Ishikawa (cell line): ENCODE measurements around the gene SPP2.
A peak's percentile ranks its signal among the peaks of the same experiment; 100 is the strongest.

Experiments
- CEBPB ChIP-seq: IDR thresholded peaks from 2 replicates; pipeline ENCODE4 v1.6.1; 2012
- CREB1 ChIP-seq: IDR thresholded peaks from 2 replicates; pipeline ENCODE4 v1.6.1; 2012; ENCODE audit warnings: low read depth
- EGR1 ChIP-seq: IDR thresholded peaks from 2 replicates; pipeline ENCODE4 v1.6.1; 2012
- EP300 ChIP-seq: IDR thresholded peaks from 2 replicates; pipeline ENCODE4 v1.6.1; 2012; ENCODE audit warnings: borderline replicate concordance
- FOXM1 ChIP-seq: IDR thresholded peaks from 2 replicates; pipeline ENCODE4 v1.6.1; 2012; ENCODE audit warnings: low read depth, borderline replicate concordance
- NFIC ChIP-seq: IDR thresholded peaks from 2 replicates; pipeline ENCODE4 v1.6.1; 2012
- RAD21 ChIP-seq: IDR thresholded peaks from 2 replicates; pipeline ENCODE4 v1.6.1; 2012; ENCODE audit warnings: low read depth
- TAF1 ChIP-seq: IDR thresholded peaks from 2 replicates; pipeline ENCODE4 v1.6.1; 2012; ENCODE audit warnings: low read depth, mild to moderate bottlenecking
- TCF12 ChIP-seq: IDR thresholded peaks from 2 replicates; pipeline ENCODE4 v1.6.1; 2012; ENCODE audit warnings: low read depth
- TEAD4 ChIP-seq: IDR thresholded peaks from 2 replicates; pipeline ENCODE4 v1.6.1; 2012
- USF1 ChIP-seq: IDR thresholded peaks from 2 replicates; pipeline ENCODE4 v1.6.1; 2012
- YY1 ChIP-seq: IDR thresholded peaks from 2 replicates; pipeline ENCODE4 v1.6.1; 2012; ENCODE audit warnings: low read depth
- ZBTB7A ChIP-seq: IDR thresholded peaks from 2 replicates; pipeline ENCODE4 v1.6.1; 2012; ENCODE audit warnings: low read depth
- TF ChIP-seq, protein P1 (sequence below): IDR thresholded peaks from 2 replicates; pipeline ENCODE4 v1.6.1; 2012
- TF ChIP-seq, protein P2 (sequence below): IDR thresholded peaks from 2 replicates; pipeline ENCODE4 v1.6.1; 2012; ENCODE audit warnings: low read depth, mild to moderate bottlenecking

SPP2 gene

GRCh38 chr2:234096164-234096563, 45.7 kb downstream of the SPP2 start:
- TF ChIP-seq ZBTB7A (no peak), EP300 (no peak), USF1 (no peak), NFIC (no peak), EGR1 (no peak), TAF1 (no peak), TCF12 (no peak), TEAD4 (no peak), CEBPB (no peak)
- TF ChIP-seq, protein P1, sequence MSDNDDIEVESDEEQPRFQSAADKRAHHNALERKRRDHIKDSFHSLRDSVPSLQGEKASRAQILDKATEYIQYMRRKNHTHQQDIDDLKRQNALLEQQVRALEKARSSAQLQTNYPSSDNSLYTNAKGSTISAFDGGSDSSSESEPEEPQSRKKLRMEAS, result no peak
- TF ChIP-seq, protein P2, sequence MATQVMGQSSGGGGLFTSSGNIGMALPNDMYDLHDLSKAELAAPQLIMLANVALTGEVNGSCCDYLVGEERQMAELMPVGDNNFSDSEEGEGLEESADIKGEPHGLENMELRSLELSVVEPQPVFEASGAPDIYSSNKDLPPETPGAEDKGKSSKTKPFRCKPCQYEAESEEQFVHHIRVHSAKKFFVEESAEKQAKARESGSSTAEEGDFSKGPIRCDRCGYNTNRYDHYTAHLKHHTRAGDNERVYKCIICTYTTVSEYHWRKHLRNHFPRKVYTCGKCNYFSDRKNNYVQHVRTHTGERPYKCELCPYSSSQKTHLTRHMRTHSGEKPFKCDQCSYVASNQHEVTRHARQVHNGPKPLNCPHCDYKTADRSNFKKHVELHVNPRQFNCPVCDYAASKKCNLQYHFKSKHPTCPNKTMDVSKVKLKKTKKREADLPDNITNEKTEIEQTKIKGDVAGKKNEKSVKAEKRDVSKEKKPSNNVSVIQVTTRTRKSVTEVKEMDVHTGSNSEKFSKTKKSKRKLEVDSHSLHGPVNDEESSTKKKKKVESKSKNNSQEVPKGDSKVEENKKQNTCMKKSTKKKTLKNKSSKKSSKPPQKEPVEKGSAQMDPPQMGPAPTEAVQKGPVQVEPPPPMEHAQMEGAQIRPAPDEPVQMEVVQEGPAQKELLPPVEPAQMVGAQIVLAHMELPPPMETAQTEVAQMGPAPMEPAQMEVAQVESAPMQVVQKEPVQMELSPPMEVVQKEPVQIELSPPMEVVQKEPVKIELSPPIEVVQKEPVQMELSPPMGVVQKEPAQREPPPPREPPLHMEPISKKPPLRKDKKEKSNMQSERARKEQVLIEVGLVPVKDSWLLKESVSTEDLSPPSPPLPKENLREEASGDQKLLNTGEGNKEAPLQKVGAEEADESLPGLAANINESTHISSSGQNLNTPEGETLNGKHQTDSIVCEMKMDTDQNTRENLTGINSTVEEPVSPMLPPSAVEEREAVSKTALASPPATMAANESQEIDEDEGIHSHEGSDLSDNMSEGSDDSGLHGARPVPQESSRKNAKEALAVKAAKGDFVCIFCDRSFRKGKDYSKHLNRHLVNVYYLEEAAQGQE, result no peak

GRCh38 chr2:234098681-234099080, 48.2 kb downstream of the SPP2 start:
- TF ChIP-seq ZBTB7A (no peak), NFIC (peak; percentile 41; the same call in 1 of the 2 replicates), TAF1 (no peak), FOXM1 (no peak), TCF12 (peak; percentile 55; the same call in 1 of the 2 replicates), EP300 (peak; percentile 80), TEAD4 (peak; percentile 25; the same call in 1 of the 2 replicates), RAD21 (no peak), CREB1 (no peak), CEBPB (no peak), USF1 (no peak), EGR1 (no peak), YY1 (no peak)
- TF ChIP-seq, protein P1, result no peak
- TF ChIP-seq, protein P2, result no peak

GRCh38 chr2:234099266-234099665, 48.8 kb downstream of the SPP2 start:
- TF ChIP-seq RAD21 (no peak), CEBPB (no peak), NFIC (no peak), USF1 (no peak)
- TF ChIP-seq, protein P2, result no peak

DNA sequence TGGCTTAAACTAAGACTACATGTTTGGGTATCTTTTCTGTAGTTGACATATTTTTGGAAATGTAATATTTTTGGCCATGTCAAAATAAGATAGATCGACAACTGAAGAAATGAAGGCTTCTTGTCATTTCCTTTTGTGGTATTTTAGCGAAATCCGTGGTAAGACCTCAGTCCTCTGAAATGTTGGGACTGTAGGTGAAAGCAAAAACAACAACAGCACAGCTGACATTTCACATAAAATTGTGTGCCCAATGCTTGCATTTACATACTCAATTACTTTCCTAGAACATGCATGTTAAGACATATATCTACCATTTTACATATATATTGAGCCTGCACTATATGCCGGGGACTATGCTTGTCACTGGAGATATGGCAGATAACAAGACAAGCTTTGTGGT, 50.2 kb downstream of the SPP2 start:
- TF ChIP-seq ZBTB7A (no peak), TEAD4 (no peak), TCF12 (no peak), RAD21 (no peak), EP300 (no peak), USF1 (no peak), NFIC (no peak), CEBPB (no peak), YY1 (no peak), TAF1 (no peak), EGR1 (no peak)
- TF ChIP-seq, protein P2, result no peak
